ENCODE data around the gene C19orf85. TPM values are rescaled to one million over a fixed set of nuclear protein-coding genes. Genes with fewer than 3 reads are reported as not detected.
A peak's percentile ranks its signal among the peaks of the same experiment; 100 is the strongest.

The C19orf85 gene
- total RNA-seq, 1 donor from 2014 or later: not detected

- Histone ChIP-seq H3K36me3 (no peaks in the 10 kb centered on the region), H3K27ac (no peak overlapping the region), H3K4me1 (no peaks in the 10 kb centered on the region), H3K27me3 (no peaks in the 10 kb centered on the region), H3K9me3 (no peaks in the 10 kb centered on the region), H3K4me3 (no peak overlapping the region)
- intact Hi-C loops (cut with DNase I): loop anchor here (10.0 kb wide), 1 partner anchor 275 kb away; the partner anchor contains the start of gene TNNT1
- DNase-seq (ENCODE audit: extremely low spot score in 2 of 2): no peak
- TF ChIP-seq POLR2A (IDR thresholded peaks at IDR 0.05): no peak
- no peak for TF ChIP-seq POLR2AphosphoS5 (IDR thresholded peaks at IDR 0.05; ENCODE audit: insufficient read depth in 1 of 2, low read depth in 1 of 2)
- no peak for TF ChIP-seq CTCF (IDR thresholded peaks at IDR 0.05)
Measured at GRCh38 chr19:55419624-55420236, 44.8 kb downstream of the C19orf85 start.

- no peaks in the 10 kb centered on the region for H3K36me3 ChIP-seq
- DNase-seq (ENCODE audit: extremely low spot score in 2 of 2): no peak
- no peaks in the 10 kb centered on the region for H3K27me3 ChIP-seq
- no peaks in the 10 kb centered on the region for H3K9me3 ChIP-seq
- no peak overlapping the region for H3K4me3 ChIP-seq
- TF ChIP-seq POLR2AphosphoS5 (IDR thresholded peaks at IDR 0.05; ENCODE audit: insufficient read depth in 1 of 2, low read depth in 1 of 2): no peak
- TF ChIP-seq POLR2A (IDR thresholded peaks at IDR 0.05): no peak
- TF ChIP-seq CTCF (IDR thresholded peaks at IDR 0.05): no peak
- no peak overlapping the region for H3K27ac ChIP-seq
- no peaks in the 10 kb centered on the region for H3K4me1 ChIP-seq
- intact Hi-C loops (cut with DNase I): loop anchor here (10.0 kb wide), 1 partner anchor 274 kb away; the partner anchor contains the start of gene TNNT1
Measured at GRCh38 chr19:55419103-55419502, 45.4 kb downstream of the C19orf85 start.

GRCh38 chr19:55418185-55418584 lies 46.4 kb downstream of the C19orf85 start:
- Histone ChIP-seq H3K27ac (no peak overlapping the region), H3K4me1 (no peaks in the 10 kb centered on the region), H3K27me3 (no peaks in the 10 kb centered on the region), H3K36me3 (no peaks in the 10 kb centered on the region), H3K9me3 (no peaks in the 10 kb centered on the region), H3K4me3 (no peak overlapping the region)
- no peak for DNase-seq (ENCODE audit: extremely low spot score in 2 of 2)
- intact Hi-C loops (cut with DNase I): loop anchor here (10.0 kb wide), 1 partner anchor 273 kb away; the partner anchor contains the start of gene TNNT1
- peak; percentile 40 to 53 (median 50) for TF ChIP-seq CTCF (IDR thresholded peaks at IDR 0.05)
- TF ChIP-seq POLR2AphosphoS5 (IDR thresholded peaks at IDR 0.05; ENCODE audit: insufficient read depth in 1 of 2, low read depth in 1 of 2): no peak
- TF ChIP-seq POLR2A (IDR thresholded peaks at IDR 0.05): no peak

Other genes starting within 250 kb of the C19orf85 start
- gene TMEM86B, start 236.0 kb downstream of the C19orf85 start, total RNA-seq: 2.9 TPM
- 30.4 TPM for gene PPP6R1, start 205.7 kb downstream of the C19orf85 start, total RNA-seq
- 29.5 TPM for gene HSPBP1, start 184.6 kb downstream of the C19orf85 start, total RNA-seq
- gene BRSK1, start 180.8 kb downstream of the C19orf85 start, total RNA-seq: 10.1 TPM
- not detected for gene TMEM150B, start 139.4 kb downstream of the C19orf85 start, total RNA-seq
- 19.2 TPM for gene KMT5C, start 124.9 kb downstream of the C19orf85 start, total RNA-seq
- 5.2 TPM for gene COX6B2, start 110.0 kb downstream of the C19orf85 start, total RNA-seq
- not detected for gene GARIN5B, start 101.5 kb downstream of the C19orf85 start, total RNA-seq
- gene IL11, start 94.3 kb downstream of the C19orf85 start, total RNA-seq: not detected
- gene TMEM190, start 87.9 kb downstream of the C19orf85 start, total RNA-seq: not detected
- gene TMEM238, start 80.5 kb downstream of the C19orf85 start, total RNA-seq: 5.9 TPM
- gene RPL28, start 78.8 kb downstream of the C19orf85 start, total RNA-seq: 1,166 TPM
- 22.3 TPM for gene UBE2S, start 57.0 kb downstream of the C19orf85 start, total RNA-seq
- 0.25 TPM for gene SHISA7, start 21.5 kb downstream of the C19orf85 start, total RNA-seq
- 61.4 TPM for gene ISOC2, start 3.1 kb downstream of the C19orf85 start, total RNA-seq
- gene ZNF628, start 11.9 kb upstream of the C19orf85 start, total RNA-seq: 2.7 TPM
- 14.2 TPM for gene NAT14, start 20.4 kb upstream of the C19orf85 start, total RNA-seq
- gene SSC5D, start 23.7 kb upstream of the C19orf85 start, total RNA-seq: 13.5 TPM
- not detected for gene SBK2, start 72.4 kb upstream of the C19orf85 start, total RNA-seq
- not detected for gene SBK3, start 80.8 kb upstream of the C19orf85 start, total RNA-seq
- 3.2 TPM for gene ZNF579, start 116.1 kb upstream of the C19orf85 start, total RNA-seq
- 5.4 TPM for gene FIZ1, start 134.8 kb upstream of the C19orf85 start, total RNA-seq
- 15.5 TPM for gene ZNF524, start 135.5 kb upstream of the C19orf85 start, total RNA-seq
- gene ZNF865, start 140.9 kb upstream of the C19orf85 start, total RNA-seq: 8.8 TPM
- gene ZNF784, start 159.8 kb upstream of the C19orf85 start, total RNA-seq: 5.2 TPM
- 30.9 TPM for gene ZNF580, start 176.3 kb upstream of the C19orf85 start, total RNA-seq
- 15.5 TPM for gene ZNF581, start 178.9 kb upstream of the C19orf85 start, total RNA-seq
- 8.3 TPM for gene CCDC106, start 183.5 kb upstream of the C19orf85 start, total RNA-seq
- 145 TPM for gene U2AF2, start 190.3 kb upstream of the C19orf85 start, total RNA-seq
- 43.7 TPM for gene EPN1, start 210.5 kb upstream of the C19orf85 start, total RNA-seq